H1 (cell line): ENCODE measurements around the gene TNXB.

Experiments
- CHD1 ChIP-seq: IDR thresholded peaks from 2 replicates; pipeline ENCODE4 v1.6.1; 2012; ENCODE audit warnings: low read depth, low read length, improper control_type of control experiment
- EZH2 ChIP-seq: fragments of 200-600 bp; sonication (generic); IDR thresholded peaks from 2 replicates; pipeline ENCODE4 v1.7.1; 2012; ENCODE audit warnings: low read depth, mild to moderate bottlenecking, moderate library complexity, low read length, inconsistent platforms; ENCODE audit not compliant: severe bottlenecking
- KDM5A ChIP-seq: fragments of 200-600 bp; IDR thresholded peaks from 2 replicates; pipeline ENCODE4 v1.7.1; 2012; ENCODE audit warnings: mild to moderate bottlenecking, low read length, inconsistent platforms, mixed read lengths
- TF ChIP-seq, protein P1 (sequence below), 3 experiments: IDR thresholded peaks; 1 replicate in 2 of 3; 2 replicates in 1 of 3; pipeline versions ENCODE4 v1.5.1 to v1.6.1; 2011; ENCODE audit warnings: low read length in 3 of 3, mild to moderate bottlenecking in 3 of 3, inconsistent platforms in 2 of 3, low read depth in 1 of 3, moderate library complexity in 1 of 3; ENCODE audit not compliant: insufficient read depth in 1 of 3; ENCODE audit errors: control extremely low read depth in 1 of 3

DNA sequence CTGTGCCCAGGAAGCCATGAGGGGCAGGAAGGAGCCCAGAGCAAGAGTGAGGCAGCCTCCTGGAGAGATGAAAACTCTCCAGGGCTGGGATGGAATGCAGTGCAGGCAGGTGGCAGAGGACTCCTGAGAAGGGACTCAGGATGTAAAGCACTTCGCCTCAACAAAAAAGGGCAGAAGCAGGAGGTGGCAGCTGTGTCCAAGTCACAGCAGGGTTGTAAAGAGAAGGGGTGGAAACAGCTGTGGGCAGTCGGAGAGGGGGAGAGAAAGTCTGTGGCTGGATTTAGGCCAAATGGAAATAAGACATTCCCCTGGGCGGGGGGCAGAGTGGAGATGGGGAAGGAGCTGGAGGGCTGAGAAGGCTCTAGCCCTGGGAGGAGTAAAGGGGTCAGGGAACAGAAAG is 36.0 kb downstream of the TNXB start:
- TF ChIP-seq, protein P1, sequence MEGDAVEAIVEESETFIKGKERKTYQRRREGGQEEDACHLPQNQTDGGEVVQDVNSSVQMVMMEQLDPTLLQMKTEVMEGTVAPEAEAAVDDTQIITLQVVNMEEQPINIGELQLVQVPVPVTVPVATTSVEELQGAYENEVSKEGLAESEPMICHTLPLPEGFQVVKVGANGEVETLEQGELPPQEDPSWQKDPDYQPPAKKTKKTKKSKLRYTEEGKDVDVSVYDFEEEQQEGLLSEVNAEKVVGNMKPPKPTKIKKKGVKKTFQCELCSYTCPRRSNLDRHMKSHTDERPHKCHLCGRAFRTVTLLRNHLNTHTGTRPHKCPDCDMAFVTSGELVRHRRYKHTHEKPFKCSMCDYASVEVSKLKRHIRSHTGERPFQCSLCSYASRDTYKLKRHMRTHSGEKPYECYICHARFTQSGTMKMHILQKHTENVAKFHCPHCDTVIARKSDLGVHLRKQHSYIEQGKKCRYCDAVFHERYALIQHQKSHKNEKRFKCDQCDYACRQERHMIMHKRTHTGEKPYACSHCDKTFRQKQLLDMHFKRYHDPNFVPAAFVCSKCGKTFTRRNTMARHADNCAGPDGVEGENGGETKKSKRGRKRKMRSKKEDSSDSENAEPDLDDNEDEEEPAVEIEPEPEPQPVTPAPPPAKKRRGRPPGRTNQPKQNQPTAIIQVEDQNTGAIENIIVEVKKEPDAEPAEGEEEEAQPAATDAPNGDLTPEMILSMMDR (IDR thresholded peaks at IDR 0.05; ENCODE audit: control extremely low read depth in 1 of 3, insufficient read depth in 1 of 3, low read depth in 1 of 3, low read length in 3 of 3) = no peak
- TF ChIP-seq CHD1 (no peak), KDM5A (no peak), EZH2 (no peak)
